GM12873 (cell line): ENCODE results near the gene HMCES.
A peak's percentile ranks its signal among the peaks of the same experiment; 100 is the strongest.

Experiments used
- CTCF ChIP-seq: IDR thresholded peaks from 2 replicates; pipeline ENCODE4 v1.5.1; 2012; ENCODE audit warnings: low read depth, mild to moderate bottlenecking, moderate library complexity, low read length, control low read depth; ENCODE audit not compliant: insufficient read depth; ENCODE audit errors: missing control alignments

The HMCES gene

GRCh38 chr3:129320825-129321487, 42.3 kb downstream of the HMCES start:
- TF ChIP-seq CTCF = no peak

- TF ChIP-seq CTCF = no peak
Measured at GRCh38 chr3:129321887-129322286, 43.2 kb downstream of the HMCES start.

GRCh38 chr3:129323651-129324294, 45.1 kb downstream of the HMCES start:
- peak; percentile 77 for TF ChIP-seq CTCF

- TF ChIP-seq CTCF = no peak
Measured at GRCh38 chr3:129324855-129325254, 46.2 kb downstream of the HMCES start.

- no peak for TF ChIP-seq CTCF
Measured at GRCh38 chr3:129325383-129325782, 46.7 kb downstream of the HMCES start.

GRCh38 chr3:129326138-129326537, 47.5 kb downstream of the HMCES start:
- TF ChIP-seq CTCF = no peak

- no peak for TF ChIP-seq CTCF
Measured at GRCh38 chr3:129326595-129326994, 47.9 kb downstream of the HMCES start.
